SHP77 (cell line): Measurements from ENCODE around the gene IL1RAP.
"Not testable (repeated sequence)": the region's sequence is repeated elsewhere in the genome, so short reads cannot be mapped to it uniquely, and the experiment has no call there.

Source experiments
- DNase-seq, 2 experiments: peaks; one replicate each; lab custom pipeline; 2025; lab: John Stamatoyannopoulos, UW

Gene IL1RAP, protein sequence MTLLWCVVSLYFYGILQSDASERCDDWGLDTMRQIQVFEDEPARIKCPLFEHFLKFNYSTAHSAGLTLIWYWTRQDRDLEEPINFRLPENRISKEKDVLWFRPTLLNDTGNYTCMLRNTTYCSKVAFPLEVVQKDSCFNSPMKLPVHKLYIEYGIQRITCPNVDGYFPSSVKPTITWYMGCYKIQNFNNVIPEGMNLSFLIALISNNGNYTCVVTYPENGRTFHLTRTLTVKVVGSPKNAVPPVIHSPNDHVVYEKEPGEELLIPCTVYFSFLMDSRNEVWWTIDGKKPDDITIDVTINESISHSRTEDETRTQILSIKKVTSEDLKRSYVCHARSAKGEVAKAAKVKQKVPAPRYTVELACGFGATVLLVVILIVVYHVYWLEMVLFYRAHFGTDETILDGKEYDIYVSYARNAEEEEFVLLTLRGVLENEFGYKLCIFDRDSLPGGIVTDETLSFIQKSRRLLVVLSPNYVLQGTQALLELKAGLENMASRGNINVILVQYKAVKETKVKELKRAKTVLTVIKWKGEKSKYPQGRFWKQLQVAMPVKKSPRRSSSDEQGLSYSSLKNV

DNA sequence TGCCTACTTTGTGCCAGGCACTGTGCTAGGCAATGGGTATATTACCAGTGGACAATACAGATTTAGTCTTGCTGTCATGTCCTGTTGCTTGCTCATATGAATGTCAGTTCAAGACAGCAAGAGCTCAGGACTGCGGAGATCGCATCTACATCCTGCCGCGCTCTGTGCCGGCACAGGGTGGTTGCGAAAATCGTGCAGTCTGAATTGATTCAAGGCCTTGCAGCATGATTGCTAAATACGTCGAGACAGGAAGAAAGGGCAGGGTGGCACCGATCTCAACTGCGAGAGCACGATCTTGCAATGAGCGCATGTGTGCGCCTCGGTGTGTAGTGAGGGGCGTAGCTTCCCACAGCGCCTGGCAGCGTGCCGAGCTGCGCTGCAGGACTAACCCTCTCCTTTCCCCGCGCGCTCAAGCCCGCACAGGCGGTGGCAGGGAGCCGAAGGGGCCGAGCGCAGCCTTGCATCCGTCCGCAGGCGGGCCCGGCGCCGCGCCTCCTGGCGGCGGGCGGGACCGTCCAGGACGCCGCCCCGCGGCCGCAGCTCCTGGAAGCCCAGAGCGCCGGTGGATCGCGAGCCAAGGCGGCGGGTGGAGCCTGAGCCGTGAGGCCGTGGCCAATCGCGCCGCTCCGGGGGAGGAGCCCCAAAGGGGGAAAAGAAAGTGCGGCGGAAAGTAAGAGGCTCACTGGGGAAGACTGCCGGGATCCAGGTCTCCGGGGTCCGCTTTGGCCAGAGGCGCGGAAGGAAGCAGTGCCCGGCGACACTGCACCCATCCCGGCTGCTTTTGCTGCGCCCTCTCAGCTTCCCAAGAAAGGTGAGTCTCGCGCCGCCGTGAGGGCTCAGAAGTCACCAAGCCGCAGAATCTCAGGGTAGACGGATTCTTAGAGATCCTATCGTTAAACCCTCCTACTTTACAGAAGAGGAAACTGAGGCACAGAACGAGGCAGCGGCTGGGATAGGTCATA is at the start of gene IL1RAP:
Gene IL1RAP (plus strand): TSS at position 677 of the 962 bp plus-strand sequence. CDS start 50,205 bp downstream, outside the sequence.
- peak; percentile 55 to 58 for DNase-seq

DNA sequence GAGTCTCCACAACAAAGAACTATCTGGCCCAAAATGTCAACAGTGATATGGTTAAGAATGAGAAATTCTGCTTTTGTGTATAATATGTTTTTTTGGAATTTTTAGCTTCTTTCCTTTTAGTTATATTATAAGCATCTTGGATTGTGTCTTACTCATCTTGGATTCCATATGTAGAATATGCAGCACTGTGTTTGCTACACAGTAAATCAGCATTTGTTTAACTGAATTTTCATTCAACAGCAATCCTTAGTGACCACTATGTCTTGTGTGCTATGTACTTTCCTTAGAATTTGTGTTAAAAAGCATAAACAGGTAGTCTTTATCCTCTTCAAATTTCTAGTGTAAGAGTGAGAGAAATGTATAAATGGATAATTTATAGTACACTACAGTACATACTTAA is 46.0 kb upstream of the IL1RAP start:
- DNase-seq: no peak

DNA sequence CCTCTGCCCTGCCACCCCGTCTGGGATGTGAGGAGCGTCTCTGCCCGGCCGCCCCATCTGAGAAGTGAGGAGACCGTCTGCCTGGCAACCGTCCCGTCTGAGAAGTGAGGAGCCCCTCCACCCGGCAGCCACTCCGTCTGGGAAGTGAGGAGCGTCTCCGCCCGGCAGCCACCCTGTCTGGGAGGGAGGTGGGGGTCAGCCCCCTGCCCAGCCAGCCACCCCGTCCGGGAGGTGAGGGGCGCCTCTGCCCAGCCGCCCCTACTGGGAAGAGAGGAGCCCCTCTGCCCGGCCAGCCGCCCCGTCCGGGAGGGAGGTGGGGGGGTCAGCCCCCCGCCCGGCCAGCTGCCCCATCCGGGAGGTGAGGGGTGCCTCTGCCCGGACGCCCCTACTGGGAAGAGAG is 40.6 kb upstream of the IL1RAP start:
- DNase-seq: not testable (repeated sequence)

DNA sequence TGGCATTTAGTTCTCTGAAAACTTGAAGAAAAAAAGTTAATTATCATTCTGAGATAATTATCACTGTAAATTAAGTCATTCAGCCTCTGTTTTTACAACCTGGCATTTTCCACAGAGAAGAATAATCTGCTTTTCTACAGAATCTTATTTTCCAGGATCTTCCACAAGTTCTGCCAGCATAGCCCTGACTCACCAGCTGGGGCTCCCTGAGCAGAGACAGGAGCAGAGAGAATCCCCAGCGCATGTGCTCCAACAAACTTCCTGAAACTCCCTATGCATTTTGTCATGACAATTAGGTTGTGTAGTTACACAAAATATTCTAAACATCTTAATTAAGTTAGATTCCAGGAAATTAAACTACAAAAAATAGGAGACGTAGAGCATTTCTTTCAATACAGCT is 32.1 kb upstream of the IL1RAP start:
- DNase-seq: no peak

DNA sequence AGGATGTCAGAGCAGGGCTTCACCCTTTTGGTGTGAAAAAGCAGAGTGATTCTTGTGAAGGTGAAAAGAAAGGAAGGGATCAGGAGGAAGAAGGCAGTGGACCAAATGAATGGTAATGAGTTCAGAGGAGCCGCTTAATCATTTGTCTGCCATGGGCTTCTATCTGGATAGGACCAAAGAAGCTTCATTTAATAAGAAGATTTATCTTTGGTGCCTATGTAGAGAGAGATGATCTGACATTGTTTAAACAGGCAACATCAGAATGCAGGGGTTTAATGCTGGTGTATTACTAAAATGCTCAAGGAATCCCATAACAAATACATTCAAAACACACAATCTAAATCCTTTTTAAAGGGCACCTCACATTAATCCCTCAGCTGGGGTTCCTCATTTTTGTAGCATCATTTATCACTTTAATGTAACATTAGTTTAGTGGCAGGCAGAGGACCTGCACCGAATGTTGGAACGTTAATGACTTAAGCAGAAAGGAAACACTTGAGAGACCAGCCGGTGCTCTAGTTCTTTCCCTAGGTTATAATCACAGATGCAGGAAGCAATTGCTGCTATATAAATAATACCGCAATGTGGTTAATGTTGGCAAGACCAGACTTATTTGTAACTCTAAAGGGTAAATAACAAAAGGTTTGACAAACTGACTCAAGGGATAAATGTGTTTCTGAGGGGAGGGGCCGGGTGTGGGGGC is 27.9 kb upstream of the IL1RAP start:
- DNase-seq: no peak

DNA sequence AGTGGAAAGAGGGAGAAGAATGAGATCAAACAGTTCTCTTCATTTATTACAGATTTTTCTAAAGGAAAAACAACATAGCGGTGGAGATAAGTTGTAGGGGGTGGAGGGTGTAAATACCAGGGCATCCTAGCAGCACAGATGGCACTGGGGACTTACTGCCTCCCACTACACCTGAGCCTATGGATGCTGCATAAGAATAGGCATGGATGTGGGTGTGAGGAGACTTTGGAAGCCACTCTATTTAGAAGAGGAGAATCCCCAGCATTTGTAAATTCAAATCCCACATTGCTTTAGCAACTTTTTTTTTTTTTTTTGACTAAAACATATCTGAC is 27.4 kb upstream of the IL1RAP start:
- no peak for DNase-seq

DNA sequence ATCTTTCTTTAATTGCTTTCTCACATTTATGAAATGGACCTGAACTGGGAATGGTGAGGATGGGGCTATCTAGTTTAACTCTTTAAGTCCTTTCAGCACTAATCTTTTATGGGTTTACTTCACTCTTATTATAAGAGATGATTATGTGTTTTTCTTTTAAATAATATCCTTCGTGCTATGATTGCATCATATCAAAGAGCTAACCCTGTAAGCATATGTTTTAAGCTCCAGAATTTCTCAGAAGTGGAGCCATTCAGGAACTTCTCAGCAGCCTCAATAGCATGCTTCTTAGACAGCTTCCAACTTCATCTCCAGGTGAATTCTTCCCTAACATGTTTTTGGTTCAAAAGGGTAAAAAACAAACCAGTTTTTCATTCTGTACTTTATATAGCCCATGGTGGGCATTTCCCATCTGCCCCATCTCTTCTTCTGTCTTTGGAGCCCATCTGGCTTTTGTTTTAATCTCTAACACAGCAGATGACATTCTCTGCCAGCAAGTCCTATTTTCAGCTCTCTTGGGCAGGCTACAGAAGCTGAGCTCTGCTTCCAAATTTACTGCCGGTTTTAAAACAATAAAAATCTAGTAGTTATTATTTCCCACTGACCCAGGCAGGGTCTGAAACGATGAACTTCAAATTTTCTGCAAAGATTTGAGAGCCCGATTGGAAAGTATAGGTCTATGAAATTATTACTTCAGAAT is 26.8 kb upstream of the IL1RAP start:
- no peak for DNase-seq

DNA sequence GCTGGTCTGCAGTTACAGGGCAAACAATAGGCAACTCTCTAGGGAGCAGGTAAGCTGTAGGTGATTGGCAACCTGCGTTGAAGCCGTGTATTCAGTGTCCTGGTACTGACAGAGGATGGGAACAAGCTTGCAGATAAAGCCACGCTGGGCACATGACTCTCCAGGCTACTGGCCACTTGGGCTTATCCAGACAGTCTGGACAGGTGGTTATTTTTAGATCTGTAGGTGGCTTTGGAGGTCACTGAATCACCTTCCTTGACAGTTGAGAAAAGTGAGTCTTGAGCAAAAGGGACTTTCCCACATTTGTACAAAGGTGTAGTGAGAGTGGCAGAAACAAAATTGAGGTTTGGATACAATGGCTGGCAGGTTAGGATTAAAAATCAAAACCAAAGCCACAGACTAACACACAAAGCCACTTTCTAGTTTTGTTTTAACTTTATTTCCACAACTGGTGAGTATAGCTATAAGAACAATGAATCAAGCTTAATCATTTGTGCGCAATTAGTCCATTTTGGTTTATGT is 22.3 kb upstream of the IL1RAP start:
- no peak for DNase-seq

DNA sequence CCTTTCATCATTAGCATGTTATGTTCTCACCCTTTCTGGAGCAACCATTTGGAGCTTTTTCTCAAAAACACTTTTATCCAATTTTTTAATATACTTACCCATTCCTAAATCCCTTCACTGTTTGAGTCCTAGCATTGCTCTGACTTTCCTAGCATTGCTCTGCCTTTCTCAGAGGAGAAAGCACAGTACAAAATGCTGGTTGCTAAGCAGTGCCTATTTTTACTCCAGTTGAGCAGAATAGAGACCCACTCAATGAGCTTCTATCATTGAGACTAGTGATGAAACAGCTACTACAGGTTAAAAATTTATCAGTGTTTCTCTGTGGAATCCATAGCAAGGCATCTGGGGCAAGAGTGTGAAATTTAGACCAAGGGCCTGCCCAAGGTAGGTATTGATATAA is 21.8 kb upstream of the IL1RAP start:
- DNase-seq: no peak

DNA sequence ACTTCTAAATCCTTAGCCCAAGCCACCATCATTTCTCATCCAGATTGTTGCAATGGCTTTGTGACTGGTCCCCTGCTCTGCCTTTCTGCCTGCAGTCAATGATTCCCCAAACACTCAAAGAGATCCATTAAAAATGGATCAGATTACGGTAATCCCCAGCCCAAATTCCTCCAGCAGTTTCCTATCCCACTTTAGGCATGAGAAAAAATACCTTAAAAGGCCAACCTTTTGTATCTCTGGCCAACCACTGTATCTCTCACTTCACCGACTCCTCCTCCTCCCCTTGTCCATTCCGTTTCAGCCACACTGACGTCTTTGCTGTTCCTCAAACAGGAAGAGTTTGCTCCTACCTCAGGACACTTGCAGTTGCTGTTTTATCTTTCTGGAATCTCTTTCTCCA is 20.9 kb upstream of the IL1RAP start:
- no peak for DNase-seq

DNA sequence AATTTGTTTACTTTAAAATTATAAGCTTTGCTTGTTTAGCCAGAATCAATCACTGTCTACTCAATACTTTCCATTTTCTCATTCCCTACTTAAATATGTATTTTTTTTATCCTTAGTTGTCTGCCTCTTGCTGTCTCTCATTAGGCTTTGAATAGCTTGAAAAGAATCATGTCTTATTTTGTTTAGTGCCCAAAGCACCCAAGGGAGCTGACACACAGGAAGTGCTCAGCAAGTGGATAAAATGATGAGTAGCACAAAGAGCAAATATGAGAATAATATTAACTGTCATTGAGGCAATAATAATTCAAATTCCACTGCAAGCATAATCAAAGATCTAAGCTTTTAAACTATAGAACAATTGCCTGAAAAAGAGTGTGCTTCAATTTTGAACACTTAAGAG is 19.0 kb upstream of the IL1RAP start:
- no peak for DNase-seq

DNA sequence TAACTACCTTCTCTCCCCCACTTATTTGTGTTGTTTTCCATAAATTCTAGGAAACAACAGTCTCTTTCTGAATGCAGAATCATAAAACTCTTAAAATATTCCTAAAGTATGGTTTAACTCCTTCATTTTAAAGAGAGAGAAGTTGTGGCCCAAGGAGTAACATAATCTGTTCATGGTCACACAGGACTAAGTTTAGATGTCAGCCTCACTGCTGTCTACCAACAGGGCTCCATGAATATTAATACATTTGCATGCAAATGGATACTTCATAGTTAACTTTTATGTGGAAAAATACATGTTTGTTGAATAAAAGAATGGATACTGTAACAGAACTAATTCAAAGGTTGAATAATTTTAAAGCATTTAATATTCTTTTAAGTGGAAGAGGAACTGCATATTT is 18.5 kb upstream of the IL1RAP start:
- DNase-seq: no peak

DNA sequence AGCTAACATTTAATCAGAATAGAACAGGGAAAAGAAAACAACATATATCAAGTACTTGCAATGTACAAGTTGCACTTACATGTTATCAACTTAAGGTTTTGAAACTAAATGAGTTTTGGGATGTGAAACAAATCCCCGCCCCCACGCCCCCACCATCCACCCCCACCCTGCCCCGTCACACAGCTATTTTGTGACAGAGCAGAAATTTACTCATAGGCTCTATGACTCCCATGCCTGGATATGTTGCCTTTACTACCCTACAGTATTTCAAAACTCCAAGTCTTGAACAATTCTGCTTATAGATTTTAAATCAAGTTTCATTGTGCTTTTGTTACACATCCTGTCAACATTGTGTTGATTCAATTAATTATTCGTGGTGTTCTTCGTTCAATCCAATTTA is 18.1 kb upstream of the IL1RAP start:
- DNase-seq: no peak

DNA sequence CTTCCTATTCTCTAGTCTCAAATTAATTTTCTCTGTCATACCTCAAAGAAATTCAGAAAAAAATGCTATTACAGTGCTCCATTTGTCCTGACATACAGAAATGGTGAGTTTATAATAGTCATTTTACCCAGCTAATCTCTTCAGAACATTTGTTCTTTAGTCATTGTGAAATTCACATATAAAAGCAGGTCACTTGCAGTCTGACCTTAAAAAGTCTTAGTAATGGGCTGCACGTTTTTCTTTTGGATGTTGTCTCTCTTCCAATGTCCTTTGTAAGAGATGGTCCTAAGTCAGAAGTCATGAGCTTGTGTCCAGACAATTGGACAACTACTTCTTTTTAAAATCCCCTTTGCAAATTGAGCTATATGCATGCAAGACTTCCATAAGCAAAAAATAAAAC is 17.0 kb upstream of the IL1RAP start:
- DNase-seq: no peak

DNA sequence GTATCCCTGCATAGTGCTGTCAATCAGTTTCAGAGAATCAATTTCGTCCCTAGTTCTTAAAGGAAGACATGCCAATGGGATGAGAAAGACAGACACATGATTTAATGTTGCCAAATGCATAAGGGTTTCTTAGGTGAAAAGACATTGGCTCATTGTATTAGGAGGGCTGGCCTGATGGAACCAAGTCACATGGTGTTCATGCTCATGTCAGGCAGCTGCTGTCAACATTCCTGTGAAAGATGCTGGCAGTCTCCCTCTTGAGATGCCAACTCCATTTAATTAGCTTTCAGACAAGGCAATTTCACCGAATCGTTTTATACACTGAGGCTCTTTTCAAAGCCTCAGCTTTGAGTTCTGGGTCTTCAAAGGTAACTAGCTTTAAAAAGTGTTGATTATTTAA is 16.1 kb upstream of the IL1RAP start:
- DNase-seq: no peak

DNA sequence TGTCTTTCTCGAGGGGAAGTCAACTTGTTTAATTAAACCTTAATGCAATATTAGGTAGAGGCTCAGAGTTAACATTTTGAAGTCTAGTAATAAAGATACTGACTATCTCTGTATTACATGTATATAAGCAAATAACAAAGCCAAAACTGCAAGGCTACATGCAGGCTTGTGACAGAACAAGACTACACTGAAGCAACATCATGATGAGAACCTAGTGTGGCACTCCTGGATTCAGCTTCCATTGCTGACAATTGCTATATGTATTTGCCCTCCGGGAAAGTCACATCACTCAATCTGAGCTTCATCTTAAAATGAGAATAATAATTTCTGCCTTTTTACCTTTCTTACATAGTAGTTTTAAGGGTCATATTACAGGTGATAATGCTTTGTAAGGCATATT is 15.6 kb upstream of the IL1RAP start:
- no peak for DNase-seq

DNA sequence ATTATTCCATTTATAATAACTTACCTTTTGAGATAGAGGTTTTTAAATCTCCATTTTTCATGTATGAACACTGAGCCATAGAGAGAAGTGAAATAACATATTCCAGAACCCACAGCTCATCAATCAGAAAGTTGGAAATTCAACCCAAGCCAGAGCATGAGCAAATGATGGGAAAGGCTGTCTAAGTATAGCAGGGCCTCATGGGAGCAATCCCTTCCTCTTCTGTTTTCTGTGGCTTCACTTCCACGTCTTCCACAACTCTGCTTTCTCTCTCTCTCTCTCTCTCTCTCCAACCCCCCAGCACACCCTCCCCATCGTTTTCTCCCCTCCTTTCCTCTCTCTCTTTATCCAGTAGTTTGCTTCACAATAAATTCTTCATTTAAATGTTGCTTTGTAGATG is 14.8 kb upstream of the IL1RAP start:
- no peak for DNase-seq

DNA sequence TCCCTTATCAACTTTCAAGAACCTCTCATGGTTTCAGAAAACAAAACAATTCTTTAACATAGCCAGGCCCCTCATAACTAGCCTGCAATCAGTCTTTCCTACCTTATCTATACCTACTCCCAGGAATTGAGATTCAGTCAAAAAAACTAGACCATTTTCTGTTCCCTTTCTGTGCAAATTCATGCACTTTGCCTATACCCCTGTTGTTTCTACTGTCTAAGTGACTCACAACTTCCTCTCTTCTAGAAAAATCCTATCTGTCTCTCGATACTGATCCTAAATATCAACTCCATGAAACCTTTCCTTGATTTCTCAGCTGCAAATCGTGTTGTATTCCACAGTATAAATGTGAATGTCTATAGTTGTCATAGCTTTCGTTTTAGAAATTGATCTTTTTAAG is 10.9 kb upstream of the IL1RAP start:
- DNase-seq: no peak

DNA sequence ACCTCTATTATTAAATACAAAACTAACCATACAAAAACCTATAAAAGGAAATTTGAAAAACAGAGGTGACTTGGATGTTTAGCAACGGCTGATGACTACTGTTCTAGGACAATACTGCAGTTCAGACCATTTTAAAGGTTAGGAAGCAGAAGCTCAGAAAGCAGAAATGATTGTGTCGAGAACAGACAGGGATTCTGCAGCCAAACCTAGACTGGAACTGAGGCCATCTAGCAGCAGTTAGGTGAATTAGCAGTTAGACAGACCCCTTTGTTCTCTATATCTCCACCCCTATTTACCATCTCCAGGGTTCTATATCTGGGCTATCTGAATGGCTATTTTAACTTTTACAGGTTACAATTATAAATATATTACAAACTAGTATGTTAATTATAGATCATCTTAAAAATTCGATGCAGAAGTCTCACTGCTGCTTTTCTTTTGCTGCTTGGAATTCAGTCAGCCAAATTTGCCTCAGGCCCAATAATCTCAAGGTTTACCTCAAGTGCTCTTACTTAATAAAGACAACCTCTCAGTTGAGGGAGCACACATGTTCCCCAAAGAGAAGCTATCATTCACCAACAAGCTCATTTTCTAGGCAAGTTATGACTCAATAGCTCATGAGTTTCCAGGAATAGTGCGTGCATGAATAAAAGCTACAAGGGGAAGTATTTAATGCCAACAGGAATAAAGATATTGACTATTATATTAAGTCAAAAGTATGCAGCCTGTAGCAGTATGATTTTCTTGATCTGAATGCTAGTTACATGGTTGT is 9.3 kb upstream of the IL1RAP start:
- DNase-seq: no peak

DNA sequence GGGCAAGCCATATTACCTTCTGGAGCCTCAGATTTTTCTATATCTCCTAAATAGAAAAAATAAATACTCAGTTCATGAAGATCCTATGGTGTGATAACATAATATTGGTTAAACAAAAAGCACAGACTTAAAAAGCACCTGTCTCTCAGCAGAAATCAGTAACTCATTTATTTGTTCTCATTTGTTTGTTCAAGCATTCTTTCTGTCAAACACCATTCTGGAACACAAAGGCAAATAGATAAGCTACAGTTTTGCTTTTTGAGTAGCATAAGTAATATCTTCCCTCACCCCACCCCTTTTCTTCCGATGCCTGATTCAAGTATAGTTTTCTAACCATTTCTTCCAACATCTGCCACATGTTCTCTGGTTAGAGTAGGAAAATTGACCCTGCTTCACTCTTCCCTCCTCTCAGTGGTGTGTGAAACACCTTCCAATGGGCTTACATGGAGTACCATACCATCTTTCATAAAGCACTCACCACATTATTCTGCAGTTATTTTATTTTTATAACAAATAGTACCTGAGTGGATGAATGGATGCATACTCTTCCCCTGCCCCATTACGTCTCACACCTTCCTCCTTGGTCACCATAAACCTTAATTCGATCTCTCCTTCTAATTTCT is 8.4 kb upstream of the IL1RAP start:
- DNase-seq: no peak
